ENCODE results near the gene STARD3. TPM values are rescaled to one million over a fixed set of nuclear protein-coding genes. Genes with fewer than 3 reads are reported as not detected.

Gene STARD3
- total and polyA plus RNA-seq, 2 donors (not counting 3 experiments of a cell fraction or from before 2014, with no cell fraction given) = 51.0 to 75.7 TPM

- H3K4me3 ChIP-seq (replicated peaks in 1 of 3; ENCODE audit: insufficient read depth in 1 of 3, low read depth in 1 of 3, low read length in 3 of 3) = no peak overlapping the region
- no peaks in the 10 kb centered on the region for H3K27me3 ChIP-seq (ENCODE audit: control insufficient read depth in 2 of 2, insufficient read depth in 2 of 2, low read length in 2 of 2)
- dilution Hi-C loops (cut with MboI; ENCODE audit: extremely low pct_ligation_motif_present, low sequenced_read_pairs) = no loop called here
- no peak overlapping the region for H3K9ac ChIP-seq (replicated peaks; ENCODE audit: extremely low read depth, insufficient read depth, low read length)
- no peaks in the 10 kb centered on the region for H4K20me1 ChIP-seq (replicated peaks; ENCODE audit: control insufficient read depth, extremely low read depth, insufficient read depth, low read length)
- intact Hi-C loops (cut with micrococcal nuclease) = no loop called here
- ChIA-PET CTCF (interaction anchor here (0.9 to 5.2 kb wide), 5 partner anchors 11 to 29 kb away, joined by 3 to 48 read pairs (median 5); no protein-coding TSS in a partner anchor), POLR2A (no interaction called here)
- H3K79me2 ChIP-seq (ENCODE audit: control insufficient read depth, insufficient read depth, low read length) = peaks cover 26% of the 10 kb centered on the region
- no peak for DNase-seq (ENCODE audit: low read depth, low spot score)
- H3K36me3 ChIP-seq (ENCODE audit: control insufficient read depth in 2 of 2, extremely low read depth in 1 of 2, insufficient read depth in 2 of 2, low read length in 2 of 2) = no peaks in the 10 kb centered on the region
- no peaks in the 10 kb centered on the region for H3K9me3 ChIP-seq (replicated peaks; ENCODE audit: control insufficient read depth, insufficient read depth, low read length)
- no peak overlapping the region for H3K27ac ChIP-seq (ENCODE audit: insufficient read depth, low read depth, low read length)
- no TSS peak for BruUV-seq (replicated peaks)
- no peak for FAIRE-seq
- TF ChIP-seq JUN (IDR thresholded peaks at IDR 0.05; ENCODE audit: borderline replicate concordance, insufficient read depth, insufficient read length, low read depth) (no peak), CTCF (IDR thresholded peaks at IDR 0.05; ENCODE audit: extremely low read depth in 1 of 2, insufficient read depth in 1 of 2, low read depth in 1 of 2, low read length in 2 of 2) (no peak)
- H3K4me1 ChIP-seq (ENCODE audit: control insufficient read depth, extremely low read depth, insufficient read depth, low read length) = peaks cover 19% of the 10 kb centered on the region
- H3K4me2 ChIP-seq (ENCODE audit: insufficient read depth, low read length) = no peak overlapping the region
- no peak overlapping the region for H2AFZ ChIP-seq (ENCODE audit: low read depth, low read length)
- H3K9me1 ChIP-seq (replicated peaks; ENCODE audit: control insufficient read depth, extremely low read depth, insufficient read depth, low read length) = no peaks in the 10 kb centered on the region
Observed at GRCh38 chr17:39642291-39643074, 5.5 kb downstream of the STARD3 start.

- Histone ChIP-seq H3K27ac (ENCODE audit: insufficient read depth, low read depth, low read length) (no peak overlapping the region), H3K9me3 (replicated peaks; ENCODE audit: control insufficient read depth, insufficient read depth, low read length) (no peaks in the 10 kb centered on the region), H3K4me2 (ENCODE audit: insufficient read depth, low read length) (no peak overlapping the region), H3K27me3 (ENCODE audit: control insufficient read depth in 2 of 2, insufficient read depth in 2 of 2, low read length in 2 of 2) (no peaks in the 10 kb centered on the region), H4K20me1 (replicated peaks; ENCODE audit: control insufficient read depth, extremely low read depth, insufficient read depth, low read length) (no peaks in the 10 kb centered on the region), H3K4me3 (replicated peaks in 1 of 3; ENCODE audit: insufficient read depth in 1 of 3, low read depth in 1 of 3, low read length in 3 of 3) (no peak overlapping the region), H3K4me1 (ENCODE audit: control insufficient read depth, extremely low read depth, insufficient read depth, low read length) (peaks cover 11% of the 10 kb centered on the region), H2AFZ (ENCODE audit: low read depth, low read length) (no peak overlapping the region), H3K9me1 (replicated peaks; ENCODE audit: control insufficient read depth, extremely low read depth, insufficient read depth, low read length) (no peaks in the 10 kb centered on the region), H3K36me3 (ENCODE audit: control insufficient read depth in 2 of 2, extremely low read depth in 1 of 2, insufficient read depth in 2 of 2, low read length in 2 of 2) (no peaks in the 10 kb centered on the region), H3K79me2 (ENCODE audit: control insufficient read depth, insufficient read depth, low read length) (peaks cover 18% of the 10 kb centered on the region), H3K9ac (replicated peaks; ENCODE audit: extremely low read depth, insufficient read depth, low read length) (no peak overlapping the region)
- intact Hi-C loops (cut with micrococcal nuclease) (no loop called here), dilution Hi-C loops (cut with MboI; ENCODE audit: extremely low pct_ligation_motif_present, low sequenced_read_pairs) (no loop called here)
- POLR2A ChIA-PET = no interaction called here
- no TSS peak for BruUV-seq (replicated peaks)
- TF ChIP-seq FOS (IDR thresholded peaks at IDR 0.05; ENCODE audit: borderline replicate concordance, insufficient read depth, low read length) (peak; percentile 59), MYC (IDR thresholded peaks at IDR 0.05; ENCODE audit: low read depth, low read length) (no peak), GATA2 (IDR thresholded peaks at IDR 0.05; ENCODE audit: insufficient read depth, insufficient read length, low read depth, low read length) (no peak), CTCF (IDR thresholded peaks at IDR 0.05; ENCODE audit: extremely low read depth in 1 of 2, insufficient read depth in 1 of 2, low read depth in 1 of 2, low read length in 2 of 2) (no peak)
- CTCF ChIA-PET = interaction anchor here (0.9 to 5.2 kb wide), 5 partner anchors 10 to 29 kb away, joined by 3 to 48 read pairs (median 5); no protein-coding TSS in a partner anchor
- peak; percentile 77 for FAIRE-seq
- peak; percentile 28 for DNase-seq (ENCODE audit: low read depth, low spot score)
Observed at GRCh38 chr17:39643271-39643670, 6.3 kb downstream of the STARD3 start.

All from endothelial cell of umbilical vein (primary cell).